GM12801 (cell line): ENCODE data around the gene WDR47.

Experiments
- TF ChIP-seq, protein P1 (sequence below): IDR thresholded peaks from one replicate; pipeline ENCODE4 v1.5.1; 2011; ENCODE audit warnings: control low read depth; ENCODE audit not compliant: insufficient read length; ENCODE audit errors: extremely low read depth

Gene WDR47

DNA sequence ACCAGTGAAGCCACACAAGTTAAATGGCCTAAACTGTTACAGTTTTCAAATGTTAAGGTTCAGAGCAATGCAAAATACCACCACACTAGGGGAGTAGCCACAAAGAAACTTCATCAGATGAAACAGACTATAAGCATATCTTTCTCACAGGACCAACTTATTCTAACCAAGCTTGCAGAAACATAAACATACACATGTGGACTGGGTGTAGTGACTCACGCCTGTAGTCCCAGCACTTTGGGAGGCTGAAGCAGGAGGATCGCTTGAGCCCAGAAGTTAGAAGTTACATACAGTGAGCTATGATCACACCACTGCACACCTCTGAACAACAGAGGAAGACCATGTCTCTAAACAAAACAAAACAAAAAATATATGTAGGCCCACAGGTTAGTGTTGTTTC lies 17.3 kb downstream of the WDR47 start:
- TF ChIP-seq, protein P1, sequence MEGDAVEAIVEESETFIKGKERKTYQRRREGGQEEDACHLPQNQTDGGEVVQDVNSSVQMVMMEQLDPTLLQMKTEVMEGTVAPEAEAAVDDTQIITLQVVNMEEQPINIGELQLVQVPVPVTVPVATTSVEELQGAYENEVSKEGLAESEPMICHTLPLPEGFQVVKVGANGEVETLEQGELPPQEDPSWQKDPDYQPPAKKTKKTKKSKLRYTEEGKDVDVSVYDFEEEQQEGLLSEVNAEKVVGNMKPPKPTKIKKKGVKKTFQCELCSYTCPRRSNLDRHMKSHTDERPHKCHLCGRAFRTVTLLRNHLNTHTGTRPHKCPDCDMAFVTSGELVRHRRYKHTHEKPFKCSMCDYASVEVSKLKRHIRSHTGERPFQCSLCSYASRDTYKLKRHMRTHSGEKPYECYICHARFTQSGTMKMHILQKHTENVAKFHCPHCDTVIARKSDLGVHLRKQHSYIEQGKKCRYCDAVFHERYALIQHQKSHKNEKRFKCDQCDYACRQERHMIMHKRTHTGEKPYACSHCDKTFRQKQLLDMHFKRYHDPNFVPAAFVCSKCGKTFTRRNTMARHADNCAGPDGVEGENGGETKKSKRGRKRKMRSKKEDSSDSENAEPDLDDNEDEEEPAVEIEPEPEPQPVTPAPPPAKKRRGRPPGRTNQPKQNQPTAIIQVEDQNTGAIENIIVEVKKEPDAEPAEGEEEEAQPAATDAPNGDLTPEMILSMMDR = no peak

DNA sequence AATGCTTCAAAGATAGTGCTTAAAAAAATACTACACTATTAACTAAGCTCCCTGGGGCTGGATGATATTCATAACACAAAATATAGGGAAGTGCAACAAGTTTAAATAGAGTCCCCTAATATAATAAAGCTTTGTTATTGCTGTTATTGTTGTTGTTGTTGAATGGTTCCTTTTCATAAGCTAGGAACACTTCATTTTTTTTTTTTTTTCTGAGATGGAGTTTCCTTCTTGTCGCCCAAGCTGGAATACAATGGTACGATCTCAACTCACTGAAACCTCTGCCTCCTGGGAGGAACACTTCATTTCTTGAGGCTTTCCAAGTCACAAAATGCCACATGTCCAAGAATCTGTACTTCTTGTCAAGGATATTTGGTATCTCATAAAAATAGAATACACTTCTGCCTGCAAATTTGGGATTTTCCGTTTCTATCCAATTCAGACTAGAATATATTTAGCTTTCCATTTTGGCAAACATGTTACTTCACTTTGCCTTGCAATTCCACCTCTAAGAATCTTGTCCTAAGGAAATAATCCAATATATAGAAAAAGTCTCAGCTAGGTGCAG lies 21.1 kb downstream of the WDR47 start:
- TF ChIP-seq, protein P1 = no peak

DNA sequence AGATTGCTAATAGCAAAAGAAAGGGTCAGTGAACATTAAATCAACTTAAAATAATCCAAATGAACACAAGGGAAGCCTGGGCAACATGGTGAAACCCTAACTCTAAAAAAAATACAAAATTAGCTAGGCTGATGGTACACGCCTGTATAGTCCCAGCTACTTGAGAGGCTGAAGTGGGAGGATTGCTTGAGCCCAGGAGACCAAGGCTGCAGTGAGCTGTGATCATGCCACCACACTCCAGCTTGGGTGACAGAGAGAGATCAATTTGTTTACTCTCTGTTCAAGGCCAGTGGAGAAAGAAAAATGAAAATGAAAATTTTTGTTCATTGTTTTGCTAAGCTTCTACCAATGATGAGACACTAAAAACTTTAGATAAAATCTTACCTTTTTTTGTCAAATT lies 24.8 kb downstream of the WDR47 start:
- TF ChIP-seq, protein P1 = no peak

DNA sequence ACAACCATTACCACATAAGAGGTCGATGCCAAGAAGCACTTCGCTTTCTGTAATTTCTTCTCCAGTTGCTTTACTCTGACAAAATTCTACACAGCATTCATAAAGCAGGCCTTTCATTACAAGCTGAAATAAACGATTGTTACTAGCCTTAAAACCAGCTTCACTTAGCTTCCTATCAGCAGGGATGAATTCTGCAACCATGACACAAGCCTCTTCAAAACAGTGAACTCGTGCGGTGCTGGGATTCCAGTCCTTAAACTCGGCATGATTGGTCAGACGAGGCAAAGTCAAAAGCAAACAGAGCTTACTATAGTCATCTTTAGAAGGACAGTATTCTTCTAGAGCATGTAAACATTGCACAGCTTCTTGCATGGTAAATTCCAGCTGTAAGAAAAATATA lies 30.6 kb downstream of the WDR47 start:
- TF ChIP-seq, protein P1 = no peak

DNA sequence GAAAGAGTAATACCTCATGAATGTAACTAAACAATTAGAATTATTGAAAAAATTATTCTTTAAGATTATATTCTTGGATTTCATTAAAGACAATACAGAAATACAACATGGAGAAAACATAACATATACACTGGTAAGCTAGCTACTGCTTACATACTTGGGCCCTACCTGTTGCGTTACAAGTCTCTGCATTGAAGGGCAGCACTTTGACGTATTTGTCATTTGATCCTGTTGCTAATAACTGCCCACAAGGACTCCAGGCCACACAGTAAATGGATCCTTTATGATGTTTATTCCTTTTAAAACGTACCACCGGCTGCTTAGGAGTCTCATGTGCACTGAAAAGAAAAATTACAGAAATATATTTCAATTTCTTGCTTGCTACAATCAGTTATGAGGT lies 58.8 kb downstream of the WDR47 start:
- TF ChIP-seq, protein P1 = no peak

DNA sequence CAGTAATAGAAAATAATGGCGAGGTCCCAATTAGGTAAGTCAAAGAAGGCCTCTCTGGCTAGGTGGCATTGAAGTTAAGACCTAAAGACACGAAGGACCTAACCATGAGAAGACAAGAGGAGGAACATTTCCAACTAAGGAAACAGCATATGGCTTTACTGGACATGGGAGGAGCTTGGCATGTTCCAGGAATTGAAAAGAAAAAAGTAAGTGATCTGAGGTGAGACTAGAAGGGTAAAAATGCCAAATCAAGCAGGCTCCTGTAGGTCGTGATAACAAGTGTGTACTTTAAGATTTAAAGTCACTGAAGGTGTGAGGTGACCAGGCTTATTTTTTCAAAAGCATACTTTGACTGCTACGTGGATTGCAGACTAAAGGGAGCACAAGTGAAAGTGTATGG lies 65.2 kb downstream of the WDR47 start:
- TF ChIP-seq, protein P1 = no peak

DNA sequence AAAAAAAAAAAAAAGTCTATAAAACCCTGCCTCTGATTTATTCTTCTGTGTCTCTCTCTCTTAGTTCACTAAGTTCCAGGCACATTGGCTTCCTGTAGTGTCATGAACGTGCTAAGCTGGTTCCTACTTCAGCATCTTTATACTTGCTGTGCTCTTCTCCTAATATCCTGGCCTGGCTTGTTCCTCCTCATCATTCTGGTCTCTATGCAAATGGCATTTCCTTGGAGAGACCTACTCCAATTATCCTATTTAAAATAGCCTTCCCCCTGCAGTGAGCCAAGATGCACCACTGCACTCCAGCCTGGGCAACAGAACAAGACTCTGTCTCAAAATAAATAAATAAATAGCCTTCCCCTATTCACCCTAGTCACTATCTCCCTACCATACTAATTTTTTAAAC lies 69.0 kb downstream of the WDR47 start:
- TF ChIP-seq, protein P1 = no peak
